Measurements from ENCODE around the gene SHC2. TPM values are rescaled to one million over a fixed set of nuclear protein-coding genes. Genes with fewer than 3 reads are reported as not detected.
"Not testable (repeated sequence)": the region's sequence is repeated elsewhere in the genome, so short reads cannot be mapped to it uniquely, and the experiment has no call there.

The SHC2 gene
- polyA plus RNA-seq, 1 donor (not counting 4 experiments of a cell fraction or from before 2014, with no cell fraction given), result 2.5 TPM

GRCh38 chr19:423691-424466, 37.0 kb downstream of the SHC2 start:
- Histone ChIP-seq H3K9ac (ENCODE audit: control insufficient read depth, extremely low read depth, insufficient read depth, low read length) (no peak overlapping the region), H3K9me1 (ENCODE audit: control insufficient read depth, extremely low read depth, insufficient read depth, low read length) (no peaks in the 10 kb centered on the region), H3K27ac (ENCODE audit: control insufficient read depth, insufficient read depth, low read length) (no peak overlapping the region), H3K27me3 (ENCODE audit: control insufficient read depth, extremely low read depth, insufficient read depth, low read length) (no peaks in the 10 kb centered on the region), H3K79me2 (ENCODE audit: control insufficient read depth, insufficient read depth, low read length) (no peaks in the 10 kb centered on the region), H3K4me1 (ENCODE audit: control insufficient read depth, extremely low read depth, insufficient read depth, low read length) (no peaks in the 10 kb centered on the region), H2AFZ (ENCODE audit: control insufficient read depth, low read length) (no peak overlapping the region), H4K20me1 (ENCODE audit: control insufficient read depth, extremely low read depth, insufficient read depth, low read length) (no peaks in the 10 kb centered on the region), H3K4me2 (ENCODE audit: control insufficient read depth, extremely low read depth, insufficient read depth, low read depth, low read length) (no peak overlapping the region), H3K9me3 (ENCODE audit: control insufficient read depth, low read depth, low read length) (no peaks in the 10 kb centered on the region), H3K36me3 (ENCODE audit: control insufficient read depth in 2 of 2, extremely low read depth in 1 of 2, insufficient read depth in 2 of 2, low read length in 2 of 2) (no peaks in the 10 kb centered on the region), H3K4me3 (ENCODE audit: control insufficient read depth in 2 of 3, extremely low read depth in 1 of 3, insufficient read depth in 2 of 3, low read depth in 1 of 3, low read length in 3 of 3) (no peak overlapping the region)
- TF ChIP-seq EZH2 (IDR thresholded peaks at IDR 0.05; ENCODE audit: low read length) (no peak), CTCF (optimal IDR thresholded peaks at IDR 0.05 in 1 of 3, IDR thresholded peaks at IDR 0.05 in 1 of 3, conservative IDR thresholded peaks at IDR 0.05 in 1 of 3; ENCODE audit: extremely low read depth in 1 of 3, insufficient read depth in 2 of 3, low read length in 3 of 3) (no peak)
- dilution Hi-C loops (cut with MboI; ENCODE audit: extremely low pct_ligation_motif_present, low sequenced_read_pairs), result no loop called here
- FAIRE-seq (no peak), DNase-seq (ENCODE audit: low read depth, low spot score) (no peak)

DNA sequence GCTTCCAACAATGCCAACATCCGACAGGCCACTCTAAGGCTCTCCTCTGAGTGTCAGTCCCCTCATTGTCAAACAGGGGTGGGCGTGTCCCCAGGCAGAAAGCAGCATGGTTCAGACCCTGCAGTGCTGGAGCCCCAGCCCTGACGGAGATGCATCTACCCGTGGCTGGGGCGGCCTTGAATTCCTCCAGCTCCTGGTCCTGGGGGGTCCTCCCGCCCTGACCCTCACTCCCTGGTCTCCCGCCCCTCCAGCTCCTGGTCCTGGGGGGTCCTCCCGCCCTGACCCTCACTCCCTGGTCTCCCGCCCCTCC, 38.0 kb downstream of the SHC2 start:
- H4K20me1 ChIP-seq (ENCODE audit: control insufficient read depth, extremely low read depth, insufficient read depth, low read length); H3K9me1 ChIP-seq (ENCODE audit: control insufficient read depth, extremely low read depth, insufficient read depth, low read length); FAIRE-seq; H3K9me3 ChIP-seq (ENCODE audit: control insufficient read depth, low read depth, low read length); H3K4me2 ChIP-seq (ENCODE audit: control insufficient read depth, extremely low read depth, insufficient read depth, low read depth, low read length); H3K79me2 ChIP-seq (ENCODE audit: control insufficient read depth, insufficient read depth, low read length); dilution Hi-C loops (cut with MboI; ENCODE audit: extremely low pct_ligation_motif_present, low sequenced_read_pairs); H3K27me3 ChIP-seq (ENCODE audit: control insufficient read depth, extremely low read depth, insufficient read depth, low read length); H3K36me3 ChIP-seq (ENCODE audit: control insufficient read depth in 2 of 2, extremely low read depth in 1 of 2, insufficient read depth in 2 of 2, low read length in 2 of 2); H3K27ac ChIP-seq (ENCODE audit: control insufficient read depth, insufficient read depth, low read length); H3K4me3 ChIP-seq (ENCODE audit: control insufficient read depth in 2 of 3, extremely low read depth in 1 of 3, insufficient read depth in 2 of 3, low read depth in 1 of 3, low read length in 3 of 3); DNase-seq (ENCODE audit: low read depth, low spot score); H2AFZ ChIP-seq (ENCODE audit: control insufficient read depth, low read length); H3K9ac ChIP-seq (ENCODE audit: control insufficient read depth, extremely low read depth, insufficient read depth, low read length); H3K4me1 ChIP-seq (ENCODE audit: control insufficient read depth, extremely low read depth, insufficient read depth, low read length): not testable (repeated sequence)
